Inferior parietal cortex (tissue), 1 donor: ENCODE data around the gene CDHR2.

Experiments
- DNase-seq: peaks from one replicate; pipeline ENCODE4 v3.0.0-alpha.2; 2016; ENCODE audit errors: extremely low spot score

CDHR2 gene

GRCh38 chr5:176619569-176620332 lies 70.6 kb downstream of the CDHR2 start:
- no peak for DNase-seq

GRCh38 chr5:176620333-176620981 lies 71.3 kb downstream of the CDHR2 start:
- DNase-seq, result no peak

- DNase-seq, result no peak
Observed at GRCh38 chr5:176621661-176622079, 72.5 kb downstream of the CDHR2 start.

- DNase-seq, result no peak
Observed at GRCh38 chr5:176624142-176624541, 75.0 kb downstream of the CDHR2 start.

- DNase-seq, result no peak
Observed at GRCh38 chr5:176624938-176625337, 75.8 kb downstream of the CDHR2 start.

GRCh38 chr5:176625512-176625911 lies 76.4 kb downstream of the CDHR2 start:
- no peak for DNase-seq

GRCh38 chr5:176625966-176626875 lies 77.1 kb downstream of the CDHR2 start:
- no peak for DNase-seq

- no peak for DNase-seq
Observed at GRCh38 chr5:176626876-176627236, 77.7 kb downstream of the CDHR2 start.

- no peak for DNase-seq
Observed at GRCh38 chr5:176627582-176627981, 78.4 kb downstream of the CDHR2 start.

GRCh38 chr5:176628406-176629228 lies 79.5 kb downstream of the CDHR2 start:
- DNase-seq, result no peak

GRCh38 chr5:176629317-176629852 lies 80.2 kb downstream of the CDHR2 start:
- DNase-seq, result no peak

GRCh38 chr5:176629853-176630680 lies 80.9 kb downstream of the CDHR2 start, which contains the start of the genes EIF4E1B and SNCB:
Gene EIF4E1B, plus strand, starts transcription at chr5:176630675. Its CDS starts 12,113 bp downstream, at chr5:176642788.
Gene SNCB, minus strand, starts transcription at chr5:176630534. Its CDS starts 880 bp downstream, at chr5:176629654.
- no peak for DNase-seq

GRCh38 chr5:176630681-176631222 lies 81.6 kb downstream of the CDHR2 start:
- no peak for DNase-seq

- no peak for DNase-seq
Observed at GRCh38 chr5:176631383-176632200, 82.5 kb downstream of the CDHR2 start.

- DNase-seq, result no peak
Observed at GRCh38 chr5:176632745-176633144, 83.6 kb downstream of the CDHR2 start.

GRCh38 chr5:176633598-176633997 lies 84.5 kb downstream of the CDHR2 start:
- no peak for DNase-seq

GRCh38 chr5:176636426-176636825 lies 87.3 kb downstream of the CDHR2 start:
- no peak for DNase-seq

- DNase-seq, result no peak
Observed at GRCh38 chr5:176637556-176637955, 88.4 kb downstream of the CDHR2 start.

GRCh38 chr5:176638437-176638836 lies 89.3 kb downstream of the CDHR2 start:
- no peak for DNase-seq
